NB4 (cell line): ENCODE data around the gene LGALS7B.
"Not testable (repeated sequence)": the region's sequence is repeated elsewhere in the genome, so short reads cannot be mapped to it uniquely, and the experiment has no call there.

Experiments used
- DNase-seq: peaks from one replicate; pipeline ENCODE4 v3.0.0; 2010; ENCODE audit warnings: low read depth
- H3K4me3 ChIP-seq: one replicate; pipeline ENCODE4 v1.5.1; 2011; ENCODE audit warnings: mild to moderate bottlenecking, low read depth, low read length, moderate library complexity
- MYC ChIP-seq: IDR thresholded peaks from 2 replicates; pipeline ENCODE4 v1.6.1; 2011; ENCODE audit warnings: low read depth, low read length
- POLR2A ChIP-seq: IDR thresholded peaks from 2 replicates; pipeline ENCODE4 v1.6.1; 2011; ENCODE audit warnings: mild to moderate bottlenecking; ENCODE audit not compliant: insufficient read length; ENCODE audit errors: extremely low read depth
- TF ChIP-seq, protein P1 (sequence below): IDR thresholded peaks from 2 replicates; pipeline ENCODE4 v1.6.1; 2011; ENCODE audit warnings: low read depth, low read length
- TF ChIP-seq, protein P2 (sequence below): IDR thresholded peaks from one replicate; pipeline ENCODE4 v1.5.1; 2012; ENCODE audit warnings: low read depth, low read length

The LGALS7B gene

DNA sequence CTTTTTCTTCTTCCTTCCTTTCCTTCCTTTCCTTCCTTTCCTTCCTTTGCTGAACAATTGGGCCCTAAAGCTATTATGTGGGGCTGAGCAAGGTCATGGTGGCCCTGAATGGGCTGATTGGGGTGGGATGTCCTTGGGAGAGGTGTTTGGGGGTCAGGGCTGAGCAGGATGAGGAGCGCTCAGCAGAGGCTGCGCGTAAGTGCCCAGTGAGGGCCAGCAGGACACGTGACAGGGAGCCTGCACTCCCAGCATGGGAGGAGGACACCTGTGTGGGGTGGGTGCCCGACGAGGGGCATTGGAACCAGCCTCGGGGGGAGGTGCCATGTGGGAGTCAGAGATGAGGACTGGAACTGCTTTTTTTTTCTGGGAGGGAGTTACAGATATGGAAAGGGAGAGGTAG is 10.3 kb upstream of the LGALS7B start:
- TF ChIP-seq POLR2A: no peak
- TF ChIP-seq, protein P1, sequence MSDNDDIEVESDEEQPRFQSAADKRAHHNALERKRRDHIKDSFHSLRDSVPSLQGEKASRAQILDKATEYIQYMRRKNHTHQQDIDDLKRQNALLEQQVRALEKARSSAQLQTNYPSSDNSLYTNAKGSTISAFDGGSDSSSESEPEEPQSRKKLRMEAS: no peak
- no peak for TF ChIP-seq MYC
- TF ChIP-seq, protein P2, sequence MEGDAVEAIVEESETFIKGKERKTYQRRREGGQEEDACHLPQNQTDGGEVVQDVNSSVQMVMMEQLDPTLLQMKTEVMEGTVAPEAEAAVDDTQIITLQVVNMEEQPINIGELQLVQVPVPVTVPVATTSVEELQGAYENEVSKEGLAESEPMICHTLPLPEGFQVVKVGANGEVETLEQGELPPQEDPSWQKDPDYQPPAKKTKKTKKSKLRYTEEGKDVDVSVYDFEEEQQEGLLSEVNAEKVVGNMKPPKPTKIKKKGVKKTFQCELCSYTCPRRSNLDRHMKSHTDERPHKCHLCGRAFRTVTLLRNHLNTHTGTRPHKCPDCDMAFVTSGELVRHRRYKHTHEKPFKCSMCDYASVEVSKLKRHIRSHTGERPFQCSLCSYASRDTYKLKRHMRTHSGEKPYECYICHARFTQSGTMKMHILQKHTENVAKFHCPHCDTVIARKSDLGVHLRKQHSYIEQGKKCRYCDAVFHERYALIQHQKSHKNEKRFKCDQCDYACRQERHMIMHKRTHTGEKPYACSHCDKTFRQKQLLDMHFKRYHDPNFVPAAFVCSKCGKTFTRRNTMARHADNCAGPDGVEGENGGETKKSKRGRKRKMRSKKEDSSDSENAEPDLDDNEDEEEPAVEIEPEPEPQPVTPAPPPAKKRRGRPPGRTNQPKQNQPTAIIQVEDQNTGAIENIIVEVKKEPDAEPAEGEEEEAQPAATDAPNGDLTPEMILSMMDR: no peak
- H3K4me3 ChIP-seq: no peak overlapping the region
- no peak for DNase-seq

DNA sequence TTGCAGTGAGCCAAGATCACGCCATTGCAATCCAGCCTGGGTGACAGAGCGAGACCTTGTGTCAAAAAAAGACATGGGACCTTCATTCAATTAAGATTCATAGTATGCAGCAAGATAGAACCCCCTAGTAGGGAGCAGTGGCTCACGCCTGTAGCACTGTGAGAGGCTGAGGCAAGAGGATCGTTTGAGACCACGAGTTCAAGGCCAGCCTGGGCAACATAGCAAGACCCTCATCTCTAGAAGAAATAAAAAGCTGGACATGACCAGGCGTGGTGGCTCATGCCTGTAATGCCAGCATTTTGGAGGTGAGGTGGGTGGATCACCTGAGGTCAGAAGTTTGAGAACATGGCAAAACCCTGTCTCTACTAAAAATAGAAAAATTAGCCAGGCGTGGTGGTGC is 8.6 kb upstream of the LGALS7B start:
- no peak for DNase-seq
- no peak overlapping the region for H3K4me3 ChIP-seq
- no peak for TF ChIP-seq POLR2A
- TF ChIP-seq, protein P2: no peak
- TF ChIP-seq, protein P1: no peak
- TF ChIP-seq MYC: no peak

GRCh38 chr19:38781058-38781457 is 7.9 kb upstream of the LGALS7B start:
- no peak for DNase-seq
- TF ChIP-seq, protein P2: no peak
- TF ChIP-seq, protein P1: no peak
- TF ChIP-seq POLR2A: no peak
- no peak for TF ChIP-seq MYC
- no peak overlapping the region for H3K4me3 ChIP-seq

GRCh38 chr19:38782212-38782611 is 6.8 kb upstream of the LGALS7B start:
- DNase-seq, H3K4me3 ChIP-seq: not testable (repeated sequence)

DNA sequence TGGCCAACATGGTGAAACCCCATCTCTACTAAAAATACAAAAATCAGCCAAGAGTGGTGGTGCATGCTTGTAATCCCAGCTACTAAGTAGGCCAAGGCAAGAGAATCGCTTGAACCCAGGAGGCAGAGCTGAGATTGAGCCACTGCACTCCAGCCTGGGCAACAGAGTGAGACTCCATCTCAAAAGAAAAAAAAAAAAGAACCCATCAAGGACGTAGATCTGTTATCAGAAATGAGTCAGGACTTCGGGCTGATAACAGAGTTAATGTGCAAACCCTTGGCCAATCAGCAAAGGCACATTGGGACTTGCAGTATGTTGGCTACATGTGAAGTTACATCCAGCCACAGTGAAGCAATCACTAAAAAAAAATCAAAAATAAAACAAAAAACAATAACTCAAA is 4.8 kb upstream of the LGALS7B start:
- H3K4me3 ChIP-seq: no peak overlapping the region
- TF ChIP-seq, protein P1: no peak
- TF ChIP-seq, protein P2: no peak
- TF ChIP-seq POLR2A (no peak), MYC (no peak)
- no peak for DNase-seq

GRCh38 chr19:38785187-38785699 is 3.8 kb upstream of the LGALS7B start:
- no peak overlapping the region for H3K4me3 ChIP-seq
- DNase-seq: no peak
- no peak for TF ChIP-seq MYC
- TF ChIP-seq POLR2A: no peak
- TF ChIP-seq, protein P1: no peak
- TF ChIP-seq, protein P2: no peak

GRCh38 chr19:38786061-38786460 is 2.9 kb upstream of the LGALS7B start:
- not testable (repeated sequence) for H3K4me3 ChIP-seq, DNase-seq
